T-helper 2 cell treated with Interferon-gamma antibody and Interleukin-4, amounts not matched to agents 5 μg/mL and 100 μg/mL, for 36 hours (primary cell): ENCODE data around the gene PTMS.

ENCODE experiments used
- DNase-seq: peaks from one replicate; pipeline ENCODE4 v3.0.0; 2021; ENCODE audit warnings: low spot score
- H3K27ac Mint-ChIP-seq: one replicate; pipeline ENCODE4 v1.8.0; 2021; ENCODE audit warnings: mild to moderate bottlenecking, mixed read lengths
- H3K27me3 Mint-ChIP-seq: one replicate; pipeline ENCODE4 v1.8.0; 2021; ENCODE audit warnings: low read depth, mixed read lengths
- H3K36me3 Mint-ChIP-seq: one replicate; pipeline ENCODE4 v1.8.0; 2021; ENCODE audit warnings: low read depth, mixed read lengths
- H3K4me1 Mint-ChIP-seq: one replicate; pipeline ENCODE4 v1.8.0; 2021; ENCODE audit warnings: low read depth, mixed read lengths
- H3K4me3 Mint-ChIP-seq: one replicate; pipeline ENCODE4 v1.8.0; 2022; ENCODE audit warnings: mild to moderate bottlenecking, moderate library complexity, mixed read lengths
- H3K9me3 Mint-ChIP-seq: one replicate; pipeline ENCODE4 v1.8.0; 2021; ENCODE audit warnings: mixed read lengths

Gene PTMS

DNA sequence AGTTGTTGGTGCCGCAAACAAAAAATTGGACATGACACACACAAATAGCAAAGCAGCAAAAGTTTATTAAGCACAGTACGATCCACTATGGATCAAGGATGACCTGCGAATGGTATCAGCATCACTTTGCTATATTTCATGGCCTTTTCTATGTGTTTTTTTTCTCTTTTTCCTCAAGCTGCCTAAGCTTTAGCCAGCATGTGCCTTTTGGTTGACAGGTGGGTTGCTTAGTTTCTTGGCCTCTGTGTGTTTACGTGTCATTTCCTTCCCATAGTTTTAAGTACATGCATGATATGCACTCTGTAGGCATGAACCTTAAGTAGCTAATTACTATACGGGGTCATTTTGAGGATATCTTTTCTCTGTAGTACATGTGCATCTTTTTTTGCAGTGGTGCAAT, 33.0 kb downstream of the PTMS start:
- H3K27me3 Mint-ChIP-seq, result no peaks in the 10 kb centered on the region
- DNase-seq, result no peak
- peaks cover 2% of the 10 kb centered on the region for H3K9me3 Mint-ChIP-seq
- H3K36me3 Mint-ChIP-seq, result peaks cover 60% of the 10 kb centered on the region
- H3K4me3 Mint-ChIP-seq, result no peak overlapping the region
- H3K27ac Mint-ChIP-seq, result no peak overlapping the region
- peaks cover 24% of the 10 kb centered on the region for H3K4me1 Mint-ChIP-seq

DNA sequence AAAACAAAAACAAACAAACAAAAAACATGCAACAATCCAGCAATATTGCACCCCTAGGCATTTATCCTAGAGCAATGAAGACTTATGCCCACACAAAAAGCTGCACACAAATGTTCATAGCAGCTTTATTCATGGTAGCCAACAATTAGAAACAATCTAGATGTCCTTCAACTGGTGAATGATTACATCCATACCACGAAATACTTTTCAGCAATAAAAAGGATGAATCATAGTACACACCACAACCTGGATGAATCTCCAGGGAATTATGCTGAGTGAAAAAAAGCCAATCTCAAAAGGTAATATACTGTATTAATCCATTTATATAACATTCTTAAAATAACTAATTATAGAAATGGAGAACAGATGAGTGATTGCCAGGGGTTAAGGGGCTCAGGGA, 41.0 kb downstream of the PTMS start:
- Mint-ChIP-seq H3K9me3 (peaks cover 3% of the 10 kb centered on the region), H3K27ac (no peak overlapping the region), H3K27me3 (no peaks in the 10 kb centered on the region), H3K36me3 (peaks cover 43% of the 10 kb centered on the region), H3K4me1 (peaks cover 11% of the 10 kb centered on the region), H3K4me3 (no peak overlapping the region)
- no peak for DNase-seq

DNA sequence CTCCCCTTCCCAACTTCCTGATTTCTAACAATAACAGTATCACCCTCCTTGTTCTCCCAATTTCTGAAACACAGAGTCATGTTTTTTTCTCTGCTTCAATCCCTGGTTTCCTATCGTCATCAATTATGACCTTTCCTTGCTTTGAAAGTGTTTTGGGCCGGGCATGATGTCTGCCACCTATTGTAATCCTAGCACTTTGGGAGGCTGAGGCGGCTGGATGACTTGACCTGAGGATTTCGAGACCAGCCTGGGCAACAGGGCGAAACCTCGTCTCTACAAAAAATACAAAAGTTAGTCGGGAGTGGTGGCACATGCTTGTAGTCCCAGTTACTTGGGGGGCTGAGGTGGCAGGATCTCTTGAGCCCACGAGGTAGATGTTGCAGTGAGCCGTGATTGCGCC, 42.9 kb downstream of the PTMS start:
- no peak for DNase-seq
- Mint-ChIP-seq H3K4me3 (no peak overlapping the region), H3K9me3 (peaks cover 2% of the 10 kb centered on the region), H3K27me3 (no peaks in the 10 kb centered on the region), H3K27ac (no peak overlapping the region), H3K4me1 (peaks cover 11% of the 10 kb centered on the region), H3K36me3 (peaks cover 32% of the 10 kb centered on the region)

DNA sequence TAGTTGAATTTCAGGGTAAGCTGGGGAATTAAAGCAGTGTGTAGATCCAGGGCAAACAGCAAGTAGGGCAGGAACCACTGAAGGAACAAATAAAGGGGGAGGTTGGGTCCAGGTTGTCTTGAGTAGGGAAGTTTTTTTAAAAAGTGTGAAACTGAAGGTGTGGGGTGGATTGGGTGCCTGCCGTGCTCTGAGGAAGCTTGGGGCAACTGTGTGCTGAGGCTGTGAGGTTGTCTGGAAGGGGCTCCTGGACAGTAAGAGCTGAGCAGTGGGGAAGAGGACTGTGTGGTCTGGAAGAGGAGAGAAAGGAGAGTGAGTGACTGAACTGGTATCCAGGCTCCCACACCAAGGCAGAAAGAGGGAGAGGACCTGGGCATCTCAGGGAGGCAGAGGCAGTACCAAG, 44.6 kb downstream of the PTMS start:
- Mint-ChIP-seq H3K27me3 (no peaks in the 10 kb centered on the region), H3K4me1 (peaks cover 11% of the 10 kb centered on the region), H3K27ac (peak overlapping the region; percentile 58), H3K4me3 (no peak overlapping the region), H3K36me3 (peaks cover 39% of the 10 kb centered on the region), H3K9me3 (no peaks in the 10 kb centered on the region)
- DNase-seq, result no peak

DNA sequence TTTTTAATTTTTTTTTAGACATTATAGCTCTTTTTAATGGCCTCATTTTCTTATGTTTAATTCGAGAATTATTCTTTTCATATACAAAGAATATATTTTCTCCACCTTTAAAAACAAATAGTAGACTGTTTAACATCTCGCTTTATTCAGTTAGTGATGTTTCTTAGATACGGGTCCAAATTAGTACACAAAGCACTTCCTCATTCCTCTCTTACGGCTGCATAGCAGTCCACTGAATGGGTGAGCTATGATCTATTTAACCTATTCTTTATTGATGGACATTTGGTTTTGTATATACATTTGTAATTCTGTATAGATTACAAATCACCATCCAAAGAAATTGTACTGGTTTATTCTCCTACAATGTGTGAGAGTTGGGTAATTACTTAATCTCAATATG, 47.2 kb downstream of the PTMS start:
- Mint-ChIP-seq H3K27me3 (no peaks in the 10 kb centered on the region), H3K9me3 (no peaks in the 10 kb centered on the region), H3K4me3 (no peak overlapping the region), H3K27ac (no peak overlapping the region), H3K36me3 (peaks cover 54% of the 10 kb centered on the region), H3K4me1 (peaks cover 11% of the 10 kb centered on the region)
- no peak for DNase-seq

DNA sequence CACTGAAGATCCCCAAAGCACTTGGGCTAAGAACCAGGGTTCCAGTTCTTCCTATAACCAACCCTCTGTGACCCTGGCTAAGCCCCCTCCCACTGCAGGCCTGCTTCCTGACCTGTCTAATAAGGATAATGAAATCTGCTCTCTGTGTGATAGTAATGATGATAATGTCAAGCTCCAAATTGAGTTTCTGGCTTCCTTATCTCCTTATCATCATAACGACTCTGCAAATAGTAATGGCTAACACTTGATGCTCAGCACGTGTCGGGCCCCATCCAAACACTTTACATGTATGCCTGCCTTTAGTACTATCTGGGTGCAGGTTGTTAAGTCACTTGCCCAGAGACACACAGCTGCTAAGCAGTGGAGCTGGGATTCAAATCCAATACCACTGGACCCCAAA, 50.4 kb downstream of the PTMS start:
- no peaks in the 10 kb centered on the region for H3K9me3 Mint-ChIP-seq
- no peak overlapping the region for H3K4me3 Mint-ChIP-seq
- H3K27ac Mint-ChIP-seq, result peak overlapping the region; percentile 23
- peaks cover 9% of the 10 kb centered on the region for H3K4me1 Mint-ChIP-seq
- H3K36me3 Mint-ChIP-seq, result peaks cover 54% of the 10 kb centered on the region
- DNase-seq, result no peak
- H3K27me3 Mint-ChIP-seq, result no peaks in the 10 kb centered on the region

DNA sequence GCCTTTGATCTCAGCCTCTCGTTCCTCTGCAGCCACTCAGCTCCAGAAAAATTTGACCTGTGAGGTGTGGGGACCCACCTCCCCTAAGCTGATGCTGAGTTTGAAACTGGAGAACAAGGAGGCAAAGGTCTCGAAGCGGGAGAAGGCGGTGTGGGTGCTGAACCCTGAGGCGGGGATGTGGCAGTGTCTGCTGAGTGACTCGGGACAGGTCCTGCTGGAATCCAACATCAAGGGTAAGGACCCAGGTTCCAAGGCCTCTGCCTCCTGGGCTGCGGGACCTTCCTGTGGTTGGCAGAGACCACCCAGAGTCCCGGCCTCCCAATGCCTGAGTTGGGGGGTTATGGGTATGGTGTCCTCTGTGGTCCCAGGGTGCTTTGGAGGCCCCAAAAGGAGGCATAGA, 50.9 kb downstream of the PTMS start:
- DNase-seq, result no peak
- Mint-ChIP-seq H3K9me3 (no peaks in the 10 kb centered on the region), H3K27ac (peak overlapping the region; percentile 23), H3K36me3 (peaks cover 54% of the 10 kb centered on the region), H3K27me3 (peaks cover 4% of the 10 kb centered on the region), H3K4me1 (peaks cover 12% of the 10 kb centered on the region), H3K4me3 (no peak overlapping the region)

DNA sequence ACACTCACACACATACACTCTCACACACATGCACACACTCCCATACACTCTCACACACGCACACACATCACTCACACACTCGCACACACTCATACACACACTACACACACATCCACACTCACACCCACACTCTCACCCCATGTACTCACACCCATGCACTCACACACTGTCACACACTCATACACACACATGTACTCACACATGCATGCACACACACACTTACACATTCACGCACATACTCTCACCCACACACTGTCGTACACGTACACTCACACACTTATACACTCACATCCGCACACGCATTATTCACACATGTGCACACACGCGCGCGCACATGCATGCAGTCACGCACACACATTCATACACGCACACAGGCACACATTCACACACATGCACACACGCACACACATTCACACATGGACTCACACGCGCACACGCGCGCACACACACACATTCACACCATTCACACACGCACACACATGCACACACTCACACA, 51.5 kb downstream of the PTMS start:
- H3K9me3 Mint-ChIP-seq, result no peaks in the 10 kb centered on the region
- H3K4me1 Mint-ChIP-seq, result peaks cover 12% of the 10 kb centered on the region
- peaks cover 52% of the 10 kb centered on the region for H3K36me3 Mint-ChIP-seq
- H3K27me3 Mint-ChIP-seq, result peaks cover 9% of the 10 kb centered on the region
- no peak for DNase-seq
- H3K4me3 Mint-ChIP-seq, result no peak overlapping the region
- no peak overlapping the region for H3K27ac Mint-ChIP-seq

DNA sequence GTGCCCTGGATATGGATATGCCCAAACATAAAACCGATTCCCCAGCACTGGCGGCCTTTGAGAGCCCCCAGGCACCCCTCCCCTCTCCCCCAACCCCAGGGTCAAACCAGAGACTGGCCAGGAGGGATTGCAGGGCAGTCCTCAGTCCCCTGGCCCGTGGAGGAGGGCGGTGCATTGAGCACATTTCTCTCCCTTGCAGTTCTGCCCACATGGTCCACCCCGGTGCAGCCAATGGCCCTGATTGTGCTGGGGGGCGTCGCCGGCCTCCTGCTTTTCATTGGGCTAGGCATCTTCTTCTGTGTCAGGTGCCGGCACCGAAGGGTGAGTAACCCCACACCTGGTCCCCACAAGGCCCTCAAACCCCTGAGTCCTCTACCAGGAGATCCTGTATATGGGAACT, 52.1 kb downstream of the PTMS start:
- Mint-ChIP-seq H3K9me3 (no peaks in the 10 kb centered on the region), H3K27me3 (peaks cover 14% of the 10 kb centered on the region), H3K4me1 (peaks cover 12% of the 10 kb centered on the region), H3K27ac (no peak overlapping the region), H3K4me3 (no peak overlapping the region), H3K36me3 (peaks cover 52% of the 10 kb centered on the region)
- no peak for DNase-seq

DNA sequence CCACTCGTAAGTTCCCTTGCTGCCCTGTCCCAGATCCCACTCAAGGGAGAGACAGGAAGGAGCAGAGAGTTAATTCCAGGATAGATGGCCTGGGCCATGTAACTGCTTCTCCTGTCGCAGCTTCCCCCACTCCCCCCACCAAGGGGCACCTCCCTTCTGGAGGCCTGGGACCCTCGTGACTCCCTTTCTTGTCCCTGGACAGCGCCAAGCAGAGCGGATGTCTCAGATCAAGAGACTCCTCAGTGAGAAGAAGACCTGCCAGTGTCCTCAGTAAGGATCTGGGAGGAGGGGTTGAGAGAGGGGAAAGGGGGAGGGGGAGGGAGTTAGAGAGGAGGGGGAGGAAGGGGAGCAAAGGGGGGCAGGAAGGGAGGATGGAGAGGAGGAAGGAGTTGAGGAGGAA, 52.5 kb downstream of the PTMS start:
- no peaks in the 10 kb centered on the region for H3K9me3 Mint-ChIP-seq
- peaks cover 12% of the 10 kb centered on the region for H3K4me1 Mint-ChIP-seq
- H3K36me3 Mint-ChIP-seq, result peaks cover 52% of the 10 kb centered on the region
- H3K4me3 Mint-ChIP-seq, result no peak overlapping the region
- no peak overlapping the region for H3K27ac Mint-ChIP-seq
- peaks cover 16% of the 10 kb centered on the region for H3K27me3 Mint-ChIP-seq
- DNase-seq, result no peak

DNA sequence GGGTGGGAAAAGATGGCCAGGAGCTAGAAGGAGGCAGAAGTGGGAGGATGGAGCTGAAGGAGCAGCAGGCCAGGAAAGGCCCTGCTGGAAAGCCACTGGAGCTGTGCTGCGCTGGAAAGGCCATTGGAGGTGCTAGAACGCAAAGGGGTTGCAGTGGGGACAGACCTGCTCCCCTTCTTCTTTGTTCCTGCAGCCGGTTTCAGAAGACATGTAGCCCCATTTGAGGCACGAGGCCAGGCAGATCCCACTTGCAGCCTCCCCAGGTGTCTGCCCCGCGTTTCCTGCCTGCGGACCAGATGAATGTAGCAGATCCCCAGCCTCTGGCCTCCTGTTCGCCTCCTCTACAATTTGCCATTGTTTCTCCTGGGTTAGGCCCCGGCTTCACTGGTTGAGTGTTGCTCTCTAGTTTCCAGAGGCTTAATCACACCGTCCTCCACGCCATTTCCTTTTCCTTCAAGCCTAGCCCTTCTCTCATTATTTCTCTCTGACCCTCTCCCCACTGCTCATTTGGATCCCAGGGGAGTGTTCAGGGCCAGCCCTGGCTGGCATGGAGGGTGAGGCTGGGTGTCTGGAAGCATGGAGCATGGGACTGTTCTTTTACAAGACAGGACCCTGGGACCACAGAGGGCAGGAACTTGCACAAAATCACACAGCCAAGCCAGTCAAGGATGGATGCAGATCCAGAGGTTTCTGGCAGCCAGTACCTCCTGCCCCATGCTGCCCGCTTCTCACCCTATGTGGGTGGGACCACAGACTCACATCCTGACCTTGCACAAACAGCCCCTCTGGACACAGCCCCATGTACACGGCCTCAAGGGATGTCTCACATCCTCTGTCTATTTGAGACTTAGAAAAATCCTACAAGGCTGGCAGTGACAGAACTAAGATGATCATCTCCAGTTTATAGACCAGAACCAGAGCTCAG, 53.2 kb downstream of the PTMS start:
- Mint-ChIP-seq H3K4me1 (peaks cover 12% of the 10 kb centered on the region), H3K27ac (no peak overlapping the region)

DNA sequence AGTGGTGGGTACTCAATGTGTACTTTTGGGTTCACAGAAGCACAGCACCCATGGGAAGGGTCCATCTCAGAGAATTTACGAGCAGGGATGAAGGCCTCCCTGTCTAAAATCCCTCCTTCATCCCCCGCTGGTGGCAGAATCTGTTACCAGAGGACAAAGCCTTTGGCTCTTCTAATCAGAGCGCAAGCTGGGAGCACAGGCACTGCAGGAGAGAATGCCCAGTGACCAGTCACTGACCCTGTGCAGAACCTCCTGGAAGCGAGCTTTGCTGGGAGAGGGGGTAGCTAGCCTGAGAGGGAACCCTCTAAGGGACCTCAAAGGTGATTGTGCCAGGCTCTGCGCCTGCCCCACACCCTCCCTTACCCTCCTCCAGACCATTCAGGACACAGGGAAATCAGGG, 54.0 kb downstream of the PTMS start:
- Mint-ChIP-seq H3K4me1 (peaks cover 13% of the 10 kb centered on the region), H3K27ac (no peak overlapping the region), H3K27me3 (peaks cover 27% of the 10 kb centered on the region), H3K4me3 (no peak overlapping the region), H3K36me3 (peaks cover 42% of the 10 kb centered on the region), H3K9me3 (no peaks in the 10 kb centered on the region)
- no peak for DNase-seq

More for the DNA sequence above, 53.2 kb downstream of the PTMS start:
- peaks cover 48% of the 10 kb centered on the region for H3K36me3 Mint-ChIP-seq
- H3K27me3 Mint-ChIP-seq, result peaks cover 21% of the 10 kb centered on the region
- H3K4me3 Mint-ChIP-seq, result no peak overlapping the region
- DNase-seq, result no peak
- H3K9me3 Mint-ChIP-seq, result no peaks in the 10 kb centered on the region
